Liver (tissue), 3 donors: ENCODE measurements around the gene PLSCR3.

ENCODE experiments used
- ATF3 ChIP-seq: IDR thresholded peaks from 2 replicates; pipeline ENCODE4 v1.6.1; 2016; ENCODE audit warnings: antibody characterized with exemption
- CTCF ChIP-seq: fragments of 150-350 bp; IDR thresholded peaks from 2 replicates; pipeline ENCODE4 v1.5.1; 2017; ENCODE audit warnings: improper control_type of control experiment, low read depth, low read length; ENCODE audit not compliant: missing input control
- EGR1 ChIP-seq, 2 donors: IDR thresholded peaks; 2 replicates each; pipeline ENCODE4 v1.6.1; 2016 to 2018; ENCODE audit warnings: antibody characterized with exemption in 2 of 2, low read depth in 2 of 2
- GABPA ChIP-seq, 2 donors: IDR thresholded peaks in 1 of 2; conservative IDR thresholded peaks in 1 of 2; 2 replicates each; pipeline ENCODE4 v1.6.1; 2016; ENCODE audit warnings: antibody characterized with exemption in 2 of 2, mild to moderate bottlenecking in 1 of 2, moderate library complexity in 1 of 2
- JUND ChIP-seq, 2 donors: IDR thresholded peaks; 2 replicates each; pipeline ENCODE4 v1.6.1; 2016; ENCODE audit warnings: antibody characterized with exemption in 2 of 2
- MAX ChIP-seq: IDR thresholded peaks from 2 replicates; pipeline ENCODE4 v1.6.1; 2016; ENCODE audit warnings: antibody characterized with exemption
- RAD21 ChIP-seq, 2 donors: IDR thresholded peaks; 2 replicates each; pipeline ENCODE4 v1.6.1; 2016; ENCODE audit warnings: antibody characterized with exemption in 2 of 2, mild to moderate bottlenecking in 2 of 2
- REST ChIP-seq: IDR thresholded peaks from 2 replicates; pipeline ENCODE4 v1.6.1; 2016; ENCODE audit warnings: antibody characterized with exemption, mild to moderate bottlenecking
- SP1 ChIP-seq: IDR thresholded peaks from 2 replicates; pipeline ENCODE4 v1.6.1; 2018; ENCODE audit warnings: antibody characterized with exemption, mild to moderate bottlenecking
- TAF1 ChIP-seq: conservative IDR thresholded peaks from 2 replicates; pipeline ENCODE4 v1.6.1; 2016; ENCODE audit warnings: antibody characterized with exemption, mild to moderate bottlenecking
- YY1 ChIP-seq: IDR thresholded peaks from 2 replicates; pipeline ENCODE4 v1.6.1; 2016; ENCODE audit warnings: antibody characterized with exemption, mild to moderate bottlenecking
- donor health status: healthy.
- donor health status: healthy.

GRCh38 chr17:7410634-7411426 lies 16.5 kb upstream of the PLSCR3 start:
- no peak for TF ChIP-seq SP1
- no peak for TF ChIP-seq CTCF
- TF ChIP-seq REST: no peak
- TF ChIP-seq EGR1 (IDR thresholded peaks at IDR 0.05; ENCODE audit: low read depth in 2 of 2): no peak
- TF ChIP-seq MAX: no peak
- no peak for TF ChIP-seq GABPA (IDR thresholded peaks at IDR 0.05 in 1 of 2, conservative IDR thresholded peaks at IDR 0.05 in 1 of 2)
- no peak for TF ChIP-seq ATF3
- no peak for TF ChIP-seq TAF1
- TF ChIP-seq RAD21 (IDR thresholded peaks at IDR 0.05): no peak
- no peak for TF ChIP-seq YY1
- TF ChIP-seq JUND (IDR thresholded peaks at IDR 0.05): no peak
